ENCODE data around the gene KXD1. TPM values are rescaled to one million over a fixed set of nuclear protein-coding genes. Genes with fewer than 3 reads are reported as not detected.

The KXD1 gene, protein sequence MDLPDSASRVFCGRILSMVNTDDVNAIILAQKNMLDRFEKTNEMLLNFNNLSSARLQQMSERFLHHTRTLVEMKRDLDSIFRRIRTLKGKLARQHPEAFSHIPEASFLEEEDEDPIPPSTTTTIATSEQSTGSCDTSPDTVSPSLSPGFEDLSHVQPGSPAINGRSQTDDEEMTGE
- 54.0 and 65.1 TPM in 2 replicates for total RNA-seq

DNA sequence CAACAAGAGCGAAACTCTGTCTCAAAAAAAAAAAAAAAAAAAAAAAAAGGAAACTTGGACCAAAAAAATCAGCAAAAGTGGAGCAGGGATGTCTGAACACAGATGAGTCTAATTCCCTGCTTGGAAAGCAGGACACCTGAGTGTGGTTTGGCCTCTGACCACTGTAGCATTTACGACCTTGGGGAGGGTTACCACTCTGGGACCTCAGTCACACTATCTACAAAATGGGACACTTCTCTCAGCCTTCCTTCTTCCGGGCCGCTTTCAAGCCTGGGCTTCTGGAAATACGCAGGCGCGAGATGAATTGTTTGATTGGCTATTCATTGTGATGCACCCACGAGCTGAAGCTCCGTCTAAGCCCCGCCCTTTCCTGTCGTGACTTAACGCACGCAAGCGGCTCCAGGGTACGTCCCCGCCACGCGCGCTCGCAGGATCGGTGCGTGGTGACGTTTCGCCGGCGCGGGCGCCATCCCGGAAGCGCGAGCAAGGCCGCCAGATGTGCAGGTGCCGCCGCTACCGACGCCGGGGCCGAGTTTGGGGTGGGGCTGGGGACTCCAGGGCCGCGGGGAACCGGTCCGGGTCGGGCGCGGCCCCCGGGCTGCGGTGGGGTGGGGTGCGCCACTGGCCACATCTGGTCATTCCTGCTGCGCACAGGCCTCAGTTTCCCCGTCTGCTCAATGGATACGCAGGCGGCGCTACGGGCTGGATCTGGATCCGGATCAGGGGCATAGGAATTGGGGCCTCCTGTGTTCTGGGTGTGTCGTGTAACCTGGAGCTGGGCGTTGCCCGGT lies at the start of gene KXD1:
TSS of gene KXD1 (plus strand) at position 460 of the 791 bp plus-strand sequence. CDS start 4,187 bp downstream, outside the sequence.

DNA sequence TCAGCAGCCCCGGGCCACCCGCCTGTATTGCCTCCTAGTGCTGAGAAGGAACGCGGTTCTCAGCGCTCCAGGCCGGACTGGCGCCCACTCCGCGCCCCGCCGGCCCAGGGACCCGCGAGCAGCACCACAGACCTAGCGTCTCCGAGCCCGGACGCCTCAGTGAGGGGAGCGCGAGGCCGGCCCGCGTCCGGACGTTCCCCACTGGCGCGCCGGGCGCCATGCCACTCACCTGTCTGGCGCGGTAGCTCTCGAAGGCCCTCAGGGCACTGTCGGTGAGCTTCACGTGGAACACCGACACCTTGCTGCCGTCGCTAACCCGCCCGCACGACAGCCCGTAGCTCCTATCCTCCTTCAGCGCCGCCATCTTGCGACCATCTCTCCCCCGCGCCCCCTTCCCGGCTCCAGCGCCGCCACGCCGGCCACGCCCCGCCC lies 36.0 kb upstream of the KXD1 start, which contains the start of gene ELL:
TSS of gene ELL (minus strand) at position 379 of the 432 bp plus-strand sequence. CDS start at position 364, 15 bp downstream.

DNA sequence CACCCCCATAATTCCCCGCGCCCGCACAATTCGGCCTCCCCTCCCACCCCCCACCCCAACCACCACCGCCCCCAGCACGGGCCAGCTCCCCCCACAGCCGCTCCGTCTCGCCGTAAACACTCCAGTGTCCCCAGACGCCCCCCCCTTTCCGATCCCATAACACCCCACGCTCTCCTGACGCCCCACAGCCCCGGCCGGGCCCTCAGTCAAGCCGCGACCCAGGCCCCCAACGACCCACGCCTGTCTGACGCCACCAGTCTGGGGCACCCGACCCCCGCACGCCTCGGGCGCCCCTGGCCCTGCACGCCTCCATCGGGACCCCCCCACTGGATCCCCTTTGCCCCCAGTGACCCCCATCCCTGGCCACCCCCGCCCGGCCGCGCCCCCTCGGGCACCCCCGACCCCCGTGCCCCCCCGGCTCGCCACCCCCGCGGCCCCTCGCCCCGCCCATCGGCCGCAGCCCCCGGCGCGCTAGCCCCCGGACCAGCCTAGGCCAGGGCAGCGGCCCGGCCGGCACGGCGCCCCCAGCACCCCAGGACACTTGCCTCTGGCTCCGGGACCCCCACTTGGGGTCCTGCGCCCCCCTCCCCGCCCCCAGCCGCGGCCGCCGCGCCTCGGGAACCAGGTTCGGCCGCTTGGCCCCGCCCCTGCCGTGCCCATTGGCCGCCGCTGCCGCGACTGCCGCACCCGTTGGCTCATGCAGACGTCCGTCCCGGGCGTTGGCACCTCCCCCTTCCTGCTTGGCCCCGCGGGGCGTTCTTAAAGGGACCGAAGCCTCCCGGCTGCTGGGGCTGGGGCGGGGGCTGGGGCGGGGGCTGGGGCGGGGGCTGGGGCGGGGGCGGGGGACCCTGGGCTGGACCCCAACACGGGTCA lies 14.5 kb upstream of the KXD1 start, which contains the start of gene FKBP8:
TSS of gene FKBP8 (minus strand) at position 633 of the 873 bp plus-strand sequence. CDS start 1,603 bp downstream, outside the sequence.

DNA sequence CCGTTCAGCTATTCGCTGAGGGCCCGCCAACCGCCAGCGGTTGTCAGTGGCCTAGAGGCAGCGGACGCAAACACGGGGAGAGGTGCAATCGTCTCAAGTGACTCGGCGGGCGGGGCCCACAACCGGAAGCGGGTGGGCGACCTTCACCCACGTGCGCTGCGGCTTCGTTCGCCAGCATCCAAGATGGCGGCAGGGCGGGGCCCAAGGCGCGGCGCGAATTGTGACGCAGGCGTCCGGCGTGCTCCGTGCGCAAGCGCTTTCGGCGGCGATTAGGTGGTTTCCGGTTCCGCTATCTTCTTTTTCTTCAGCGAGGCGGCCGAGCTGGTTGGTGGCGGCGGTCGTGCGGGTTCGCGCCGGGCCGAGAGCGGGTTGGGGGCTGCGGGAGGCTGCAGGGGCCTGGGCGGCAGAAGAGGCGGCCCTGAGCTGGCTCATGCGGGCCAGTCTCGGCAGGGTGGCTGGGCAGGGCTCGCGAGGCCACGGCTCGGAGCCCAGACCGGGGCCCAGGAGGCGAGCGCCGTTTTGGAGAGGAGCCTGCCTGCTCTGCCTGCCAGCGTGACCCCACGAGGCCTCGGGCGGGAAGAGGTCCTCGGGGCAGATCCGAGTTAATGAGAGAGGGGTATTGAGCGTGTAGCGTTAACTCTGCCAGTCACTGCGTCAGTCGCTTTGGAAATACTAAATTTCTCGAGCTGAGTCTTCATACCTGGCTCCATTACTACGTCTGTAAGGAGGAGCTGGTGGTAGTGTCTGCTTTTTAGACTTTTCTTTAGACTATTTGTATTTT lies 14.1 kb downstream of the KXD1 start, which contains the start of gene UBA52:
TSS of gene UBA52 (plus strand) at position 294 of the 781 bp plus-strand sequence. CDS start 1,444 bp downstream, outside the sequence.

DNA sequence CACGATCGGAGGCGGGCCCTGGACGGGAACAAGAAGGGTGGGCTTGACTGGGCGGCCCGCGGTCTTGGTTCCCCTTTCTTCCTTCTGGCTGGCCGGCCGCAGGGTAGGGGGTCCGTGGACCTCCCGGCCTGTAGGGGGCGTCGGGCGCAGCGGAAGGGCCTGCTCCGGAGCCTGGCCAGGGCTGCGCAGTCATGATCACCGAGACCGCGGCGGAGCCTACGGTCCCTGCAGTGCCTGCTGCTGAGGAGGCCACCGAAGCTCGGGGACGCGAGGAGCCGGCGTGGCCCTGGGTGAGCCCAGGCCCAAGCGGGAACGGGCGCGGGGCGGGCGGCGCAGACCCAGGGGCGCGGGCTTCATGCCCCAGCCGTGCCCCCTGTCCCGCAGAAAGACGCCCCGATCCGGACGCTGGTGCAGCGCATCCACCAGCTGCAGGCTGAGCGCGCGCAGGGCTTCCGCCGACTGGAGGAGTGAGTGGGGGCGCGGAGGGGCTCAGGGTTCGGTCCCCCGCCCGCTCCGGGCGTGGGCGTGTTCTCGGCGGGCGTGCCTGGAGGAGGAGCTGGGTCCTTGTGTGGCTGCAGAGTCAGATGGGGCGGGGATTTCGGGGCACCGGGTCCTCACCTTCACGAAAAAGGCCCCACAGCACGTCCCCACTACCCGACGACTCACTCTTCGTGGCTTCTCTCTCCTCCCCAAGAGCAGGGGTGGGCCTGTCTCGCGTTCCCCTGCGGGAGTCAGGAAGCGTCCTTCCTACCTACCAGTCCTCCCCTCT lies 31.1 kb downstream of the KXD1 start, which contains the start of gene REX1BD:
TSS of gene REX1BD (plus strand) at position 188 of the 769 bp plus-strand sequence. CDS start at position 192, 4 bp downstream.

DNA sequence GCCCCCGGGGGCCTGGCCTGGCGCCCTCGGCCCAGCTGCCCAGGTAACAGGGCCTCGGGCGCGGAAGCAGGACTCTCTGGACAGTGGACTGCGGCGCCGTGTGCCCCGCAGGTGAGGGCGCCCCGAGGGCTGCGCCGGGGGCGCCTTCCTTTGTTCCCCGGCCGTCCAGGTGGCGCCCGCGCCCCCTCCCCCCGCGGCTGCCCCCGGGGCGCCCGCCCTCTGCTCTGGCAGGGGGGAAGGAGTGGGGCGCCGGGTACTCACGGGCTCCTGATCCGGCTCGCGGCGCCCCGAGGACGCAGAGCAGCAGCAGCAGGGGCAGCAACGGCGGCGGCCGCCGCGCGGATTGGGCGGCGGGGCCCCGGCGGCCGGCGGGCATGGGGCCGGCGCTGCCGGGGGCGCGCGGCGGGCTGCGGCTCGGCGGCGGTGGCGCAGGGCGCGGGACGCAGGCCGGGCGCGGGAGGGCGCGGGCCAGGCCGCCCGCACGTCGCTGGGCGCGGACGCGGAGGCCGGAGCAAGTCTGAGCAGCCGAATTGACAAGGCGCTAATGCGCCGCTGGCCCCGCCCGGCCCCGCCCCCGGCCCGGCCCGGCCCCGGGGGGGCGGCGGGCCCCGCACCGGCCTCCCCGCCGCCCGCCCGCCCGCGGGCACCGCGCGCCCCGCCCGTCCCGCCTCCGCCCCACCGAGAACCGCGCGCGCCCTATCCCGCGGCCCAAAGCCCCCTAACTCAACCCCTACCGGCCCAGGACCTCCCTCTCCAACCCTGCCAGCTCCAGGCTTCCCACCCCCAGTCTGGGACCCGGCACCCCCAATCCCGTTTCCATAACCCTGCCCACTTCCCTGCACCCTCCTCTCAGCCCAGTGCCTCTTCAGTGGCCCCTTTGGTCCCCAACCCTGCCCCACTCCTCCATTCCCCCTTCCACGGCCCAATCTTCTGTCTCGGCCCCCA lies 48.9 kb downstream of the KXD1 start, which contains the start of gene CRLF1:
TSS of gene CRLF1 (minus strand) at position 519 of the 945 bp plus-strand sequence. CDS start at position 376, 143 bp downstream.

DNA sequence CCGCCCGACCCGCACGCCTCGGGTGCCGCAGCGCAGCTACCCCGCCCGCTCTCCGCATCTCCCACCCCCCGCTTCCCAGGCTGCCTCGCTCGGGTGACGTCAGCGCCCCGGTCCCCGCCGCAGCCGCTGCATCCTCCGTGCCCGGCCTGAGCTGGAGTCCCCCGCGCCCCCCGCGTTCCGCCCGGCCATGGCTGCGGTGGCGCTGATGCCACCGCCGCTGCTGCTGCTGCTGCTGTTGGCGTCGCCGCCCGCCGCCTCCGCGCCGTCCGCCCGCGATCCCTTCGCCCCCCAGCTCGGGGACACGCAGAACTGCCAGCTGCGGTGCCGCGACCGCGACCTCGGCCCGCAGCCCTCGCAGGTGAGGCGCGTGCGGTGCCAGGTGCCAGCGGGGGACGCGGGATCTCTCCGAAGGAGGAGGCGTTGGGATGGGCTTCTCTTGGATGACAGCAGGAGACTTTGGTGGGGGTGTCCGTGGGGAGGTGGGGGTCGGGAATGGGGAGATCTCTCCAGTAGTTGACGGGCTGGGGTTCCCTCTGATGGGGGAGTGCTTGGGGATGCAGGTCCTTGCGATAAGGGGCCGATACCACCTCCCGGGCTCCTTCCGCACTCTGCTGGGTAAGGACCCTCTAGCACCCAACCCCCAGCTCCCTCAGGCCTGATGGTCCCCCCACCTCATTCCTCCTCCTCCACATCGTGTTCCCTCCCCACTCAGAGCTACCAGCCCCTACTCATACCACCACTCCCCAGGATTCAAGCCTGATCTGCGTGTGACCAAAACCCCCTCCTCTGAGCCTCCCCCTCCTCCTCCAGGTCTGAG lies 55.3 kb downstream of the KXD1 start, which contains the start of gene TMEM59L:
TSS of gene TMEM59L (plus strand) at position 99 of the 817 bp plus-strand sequence. CDS start at position 188, 89 bp downstream.

Other genes starting within 250 kb of the KXD1 start
- 78.1 and 107 TPM in 2 replicates for gene LSM4, start 234.8 kb upstream of the KXD1 start, total RNA-seq
- 33.1 and 44.2 TPM in 2 replicates for gene PGPEP1, start 217.3 kb upstream of the KXD1 start, total RNA-seq
- 62.4 and 105 TPM in 2 replicates for gene GDF15, start 171.7 kb upstream of the KXD1 start, total RNA-seq
- 0.14 and 0.28 TPM in 2 replicates for gene LRRC25, start 160.2 kb upstream of the KXD1 start, total RNA-seq
- gene SSBP4, start 138.5 kb upstream of the KXD1 start, total RNA-seq = 32.9 and 45.6 TPM in 2 replicates
- 9.2 and 23.0 TPM in 2 replicates for gene ISYNA1, start 119.7 kb upstream of the KXD1 start, total RNA-seq
- 17.8 and 20.9 TPM in 2 replicates for gene ELL, start 35.8 kb upstream of the KXD1 start, total RNA-seq
- 256 and 265 TPM in 2 replicates for gene FKBP8, start 14.3 kb upstream of the KXD1 start, total RNA-seq
- gene UBA52, start 14.0 kb downstream of the KXD1 start, total RNA-seq = 1,243 and 1,519 TPM in 2 replicates
- 39.9 and 44.1 TPM in 2 replicates for gene REX1BD, start 30.9 kb downstream of the KXD1 start, total RNA-seq
- 28.7 and 60.3 TPM in 2 replicates for gene CRLF1, start 48.9 kb downstream of the KXD1 start, total RNA-seq
- gene TMEM59L, start 55.0 kb downstream of the KXD1 start, total RNA-seq = 1.00 and 2.3 TPM in 2 replicates
- 3.1 and 3.7 TPM in 2 replicates for gene KLHL26, start 79.2 kb downstream of the KXD1 start, total RNA-seq
- 1.6 and 2.8 TPM in 2 replicates for gene CRTC1, start 125.8 kb downstream of the KXD1 start, total RNA-seq
- 1.3 and 5.7 TPM in 2 replicates for gene COMP, start 233.4 kb downstream of the KXD1 start, total RNA-seq

Data from smooth muscle cell of bladder (primary cell).